CD4-positive, alpha-beta T cell treated with Interleukin-4 for 4 hours (primary cell): Measurements from ENCODE around the gene PA2G4.

Experiments
- DNase-seq: peaks from one replicate; pipeline ENCODE4 v3.0.0-alpha.2; 2020

The PA2G4 gene

DNA sequence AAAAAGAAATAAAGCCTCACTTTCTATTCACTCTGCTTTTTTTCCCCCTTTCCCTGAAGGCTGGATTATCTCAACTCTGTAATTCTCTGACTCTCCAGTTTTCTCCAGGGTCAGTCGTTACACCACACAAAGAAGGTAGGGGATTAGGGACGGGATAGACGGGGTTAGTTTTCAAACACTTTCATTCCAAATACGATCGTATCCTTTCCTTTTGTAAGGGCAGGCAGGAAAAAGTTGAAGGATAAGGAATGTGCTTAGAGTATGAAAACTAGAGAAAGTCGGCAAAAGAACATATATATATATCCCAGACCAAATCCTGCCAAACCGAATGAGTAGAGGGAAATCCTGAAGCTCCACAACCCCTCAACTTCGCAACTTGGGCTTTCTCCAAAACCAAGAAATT lies 23.1 kb downstream of the PA2G4 start:
- DNase-seq, result no peak

DNA sequence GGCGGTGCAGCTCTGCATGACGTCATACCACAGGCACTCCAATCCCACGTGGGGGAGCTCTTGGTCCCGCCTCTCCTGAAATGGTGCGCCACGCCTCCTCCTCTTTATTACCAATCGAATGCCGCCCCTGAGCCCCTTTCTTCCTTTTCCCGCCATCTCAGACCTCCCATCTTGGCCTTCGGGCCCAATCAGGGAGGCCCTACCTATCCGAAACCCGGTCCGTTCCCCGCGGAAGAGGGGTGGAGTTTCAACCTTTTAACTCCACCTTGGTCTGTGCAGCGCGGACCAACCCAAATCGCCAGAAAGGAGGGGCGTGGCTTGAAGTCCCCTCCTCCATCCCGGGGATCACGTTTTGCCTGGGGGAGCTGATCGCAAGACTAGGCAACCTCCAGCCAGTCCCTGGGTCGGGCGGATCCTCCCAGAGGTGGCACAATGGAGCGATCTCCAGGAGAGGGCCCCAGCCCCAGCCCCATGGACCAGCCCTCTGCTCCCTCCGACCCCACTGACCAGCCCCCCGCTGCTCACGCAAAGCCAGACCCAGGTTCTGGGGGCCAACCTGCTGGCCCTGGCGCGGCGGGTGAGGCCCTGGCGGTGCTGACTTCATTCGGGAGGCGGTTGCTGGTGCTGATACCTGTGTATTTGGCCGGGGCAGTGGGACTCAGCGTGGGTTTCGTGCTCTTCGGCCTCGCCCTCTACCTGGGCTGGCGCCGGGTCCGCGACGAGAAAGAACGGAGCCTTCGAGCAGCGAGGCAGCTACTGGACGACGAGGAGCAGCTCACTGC lies 23.7 kb downstream of the PA2G4 start, which contains the start of gene ESYT1:
Gene ESYT1 (plus strand): TSS at position 380 of the 782 bp plus-strand sequence. CDS start 53 bp downstream, at position 433.
- peak; percentile 100 for DNase-seq

DNA sequence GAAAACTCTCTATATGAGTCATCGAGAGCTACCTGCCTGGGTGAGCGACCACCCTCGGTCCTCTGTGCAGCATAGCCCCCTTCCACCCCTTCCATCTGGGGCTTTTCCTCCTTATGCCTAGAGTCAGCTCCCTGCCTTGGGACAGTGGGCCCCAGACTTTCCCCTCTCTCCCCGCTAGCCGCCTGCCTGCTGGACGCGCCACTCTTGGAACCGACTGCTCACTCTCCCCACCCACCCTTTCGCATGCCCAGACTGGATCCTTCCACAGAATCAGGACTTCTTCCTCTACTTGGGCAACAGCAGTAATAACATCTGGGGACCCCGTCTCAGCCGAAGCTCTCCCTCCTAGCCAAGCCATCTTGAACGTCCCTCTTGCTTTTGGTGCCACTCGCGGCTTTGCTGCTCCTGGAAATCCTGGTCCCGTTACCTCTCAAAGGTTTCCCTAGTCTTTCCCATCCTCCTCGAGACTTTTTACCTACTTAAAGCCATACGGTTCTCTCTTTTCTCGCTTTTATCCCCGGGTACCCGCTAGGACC lies 24.4 kb downstream of the PA2G4 start:
- DNase-seq, result peak; percentile 33

DNA sequence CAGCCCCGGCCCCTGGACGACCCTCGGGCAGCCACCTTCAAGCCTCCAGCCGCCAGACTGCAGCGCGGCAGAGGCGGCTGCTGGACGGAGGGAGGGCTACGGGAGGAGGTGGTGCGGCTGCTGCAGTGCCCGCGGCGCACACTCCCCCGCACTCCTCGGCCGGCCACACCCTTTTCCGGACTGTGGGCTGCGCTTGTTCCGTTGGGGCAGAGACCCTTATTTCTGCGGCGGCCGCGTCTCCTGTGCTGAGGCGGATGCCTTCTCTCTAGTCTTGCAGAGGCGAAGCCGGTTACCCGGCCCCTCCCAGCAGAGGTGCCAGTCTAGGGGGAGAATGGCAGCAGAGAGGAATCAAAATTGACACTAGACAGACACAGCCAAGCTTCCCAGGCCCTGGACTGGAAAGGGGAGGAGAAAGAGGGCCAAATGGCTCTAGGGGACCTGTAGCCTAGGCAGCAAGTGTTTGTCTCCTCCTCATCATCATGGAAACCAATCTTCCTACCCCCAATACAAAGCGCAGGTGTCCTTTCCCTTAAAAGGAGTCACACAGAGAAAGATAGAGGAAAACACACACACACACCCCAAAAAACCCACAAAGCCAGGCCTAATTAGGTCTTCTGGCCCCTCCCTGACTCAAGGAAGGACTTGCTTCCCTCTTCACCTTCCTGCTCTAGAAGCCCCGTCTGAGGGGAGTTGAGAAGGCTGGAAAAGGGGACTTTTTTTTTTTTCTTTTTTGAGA lies 25.0 kb downstream of the PA2G4 start:
- peak; percentile 85 for DNase-seq

DNA sequence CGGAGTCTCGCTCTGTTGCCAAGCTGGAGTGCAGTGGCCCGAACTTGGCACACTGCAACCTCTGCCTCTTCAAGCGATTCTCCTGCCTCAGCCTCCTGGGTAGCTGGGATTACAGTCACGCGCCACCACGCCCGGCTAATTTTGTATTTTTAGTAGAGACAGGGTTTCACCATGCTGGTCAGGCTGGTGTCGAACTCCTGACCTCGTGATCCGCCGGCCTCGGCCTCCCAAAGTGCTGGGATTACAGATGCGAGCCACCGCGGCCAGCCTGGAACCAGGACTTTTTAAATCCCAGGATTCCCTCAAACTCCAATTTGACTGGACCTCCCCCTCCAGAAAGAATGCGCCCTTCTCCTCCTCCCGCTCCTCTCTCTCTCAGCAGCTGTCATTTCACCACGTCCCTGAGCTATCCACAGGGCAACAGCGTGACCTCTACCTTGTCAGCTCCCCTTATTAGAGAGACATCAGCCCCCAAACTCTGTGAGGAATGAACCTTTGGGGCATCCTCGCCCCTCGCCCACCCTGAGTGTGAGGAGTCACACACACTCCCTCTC lies 25.7 kb downstream of the PA2G4 start:
- DNase-seq, result no peak

DNA sequence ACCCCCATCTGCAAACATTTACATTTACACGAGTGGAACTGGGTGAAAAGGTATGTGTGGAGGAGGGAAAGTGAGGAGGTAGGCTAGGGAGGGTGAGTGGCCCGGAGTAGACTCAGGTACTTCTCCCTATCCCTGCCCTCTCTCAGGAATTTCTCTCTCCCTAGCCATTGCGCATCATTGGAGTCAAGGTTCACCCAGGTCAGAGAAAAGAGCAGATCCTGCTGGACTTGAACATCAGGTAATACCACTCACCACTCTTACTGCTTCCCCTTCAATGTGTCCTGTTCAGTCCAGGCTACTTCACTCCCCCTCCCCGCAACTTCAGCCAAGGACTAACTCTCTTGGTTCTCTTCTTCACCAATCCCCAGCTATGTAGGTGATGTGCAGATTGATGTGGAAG lies 26.5 kb downstream of the PA2G4 start:
- DNase-seq, result no peak

DNA sequence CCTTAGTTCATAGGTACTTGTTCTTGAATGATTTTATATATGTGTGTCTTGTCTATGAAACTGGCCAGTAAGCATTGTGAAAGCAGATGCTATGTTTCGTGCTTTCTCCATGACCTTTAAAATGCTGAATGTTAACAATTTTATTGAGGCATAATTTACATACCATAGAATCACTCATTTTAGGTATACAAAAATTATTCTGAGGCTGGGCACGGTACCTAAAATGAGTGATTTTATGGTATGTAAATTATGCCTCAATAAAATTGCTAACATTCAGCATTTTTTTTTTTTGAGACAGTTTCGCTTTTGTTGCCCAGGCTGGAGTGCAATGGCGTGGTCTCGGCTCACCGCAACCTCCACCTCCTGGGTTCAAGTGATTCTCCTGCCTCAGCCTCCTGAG lies 30.5 kb downstream of the PA2G4 start:
- no peak for DNase-seq

DNA sequence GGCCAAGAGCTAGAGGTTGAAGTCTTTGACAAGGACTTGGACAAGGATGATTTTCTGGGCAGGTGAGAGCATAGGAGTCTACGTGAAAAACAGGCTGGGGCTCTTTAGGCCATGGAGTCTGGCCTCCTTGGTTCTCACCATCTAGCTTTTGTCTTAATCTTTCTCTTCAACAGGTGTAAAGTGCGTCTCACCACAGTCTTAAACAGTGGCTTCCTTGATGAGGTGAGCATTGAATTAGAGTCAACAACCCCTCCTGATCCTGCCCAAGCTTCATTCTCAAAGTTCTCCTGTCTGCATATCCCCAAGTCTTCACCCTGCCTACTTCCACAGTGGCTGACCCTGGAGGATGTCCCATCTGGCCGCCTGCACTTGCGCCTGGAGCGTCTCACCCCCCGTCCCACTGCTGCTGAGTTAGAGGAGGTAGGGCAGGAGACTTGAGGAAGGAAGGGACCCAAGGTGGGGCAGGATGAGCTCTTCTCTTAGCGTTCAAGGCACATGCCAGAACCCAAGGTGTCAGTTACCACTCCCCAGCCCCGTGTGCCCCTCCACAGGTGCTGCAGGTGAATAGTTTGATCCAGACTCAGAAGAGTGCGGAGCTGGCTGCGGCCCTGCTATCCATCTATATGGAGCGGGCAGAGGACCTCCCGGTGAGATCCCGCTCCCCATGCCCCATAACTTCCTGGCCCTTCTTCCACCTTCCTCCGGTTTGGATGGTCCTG lies 33.7 kb downstream of the PA2G4 start:
- DNase-seq, result no peak

DNA sequence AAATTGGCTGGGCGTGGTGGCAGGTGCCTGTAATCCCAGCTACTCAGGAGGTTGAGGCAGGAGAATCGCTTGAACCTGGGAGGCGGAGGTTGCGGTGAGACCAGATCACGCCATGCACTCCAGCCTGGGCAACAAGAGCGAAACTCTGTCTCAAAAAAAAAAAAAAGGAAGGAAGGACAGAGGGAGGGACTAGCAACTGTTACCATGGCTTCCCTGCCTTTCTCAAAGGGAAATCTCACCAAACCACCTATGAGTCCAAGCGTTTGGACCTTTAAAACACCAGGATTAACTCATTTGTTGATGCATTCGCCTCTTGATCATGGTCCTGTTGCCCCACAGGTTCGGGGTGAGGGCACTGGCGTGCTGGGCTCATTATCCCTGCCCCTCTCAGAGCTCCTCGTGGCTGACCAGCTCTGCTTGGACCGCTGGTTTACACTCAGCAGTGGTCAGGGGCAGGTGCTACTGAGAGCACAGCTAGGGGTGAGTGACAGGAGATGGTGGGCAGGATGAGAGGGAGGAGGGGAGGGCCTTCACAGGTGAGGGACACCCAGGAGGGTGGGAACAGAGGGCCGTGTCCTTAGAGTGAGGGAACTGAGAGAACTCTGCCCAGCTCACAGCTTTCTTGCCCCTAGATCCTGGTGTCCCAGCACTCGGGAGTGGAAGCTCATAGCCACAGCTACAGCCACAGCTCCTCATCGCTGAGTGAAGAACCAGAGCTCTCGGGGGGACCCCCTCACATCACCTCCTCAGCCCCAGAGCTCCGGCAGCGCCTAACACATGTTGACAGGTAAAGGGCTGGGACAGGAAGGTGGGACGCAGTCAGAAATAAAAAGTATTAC lies 37.8 kb downstream of the PA2G4 start:
- no peak for DNase-seq

DNA sequence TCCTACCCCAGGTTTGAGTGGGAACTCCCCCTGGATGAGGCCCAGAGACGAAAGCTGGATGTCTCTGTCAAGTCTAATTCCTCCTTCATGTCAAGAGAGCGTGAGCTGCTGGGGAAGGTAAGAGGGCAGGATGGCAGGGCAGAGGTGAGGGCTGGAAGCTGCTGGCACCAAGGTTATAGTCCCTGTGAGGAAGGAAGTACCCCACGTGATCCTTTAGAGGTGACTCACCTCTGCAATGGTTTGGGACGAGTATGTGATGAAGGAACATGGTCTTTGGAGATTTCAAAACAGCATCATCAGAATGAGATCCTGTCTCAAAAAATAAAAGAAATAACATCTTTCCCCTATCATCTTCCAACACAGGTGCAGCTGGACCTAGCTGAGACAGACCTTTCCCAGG lies 38.9 kb downstream of the PA2G4 start:
- DNase-seq, result peak; percentile 44

DNA sequence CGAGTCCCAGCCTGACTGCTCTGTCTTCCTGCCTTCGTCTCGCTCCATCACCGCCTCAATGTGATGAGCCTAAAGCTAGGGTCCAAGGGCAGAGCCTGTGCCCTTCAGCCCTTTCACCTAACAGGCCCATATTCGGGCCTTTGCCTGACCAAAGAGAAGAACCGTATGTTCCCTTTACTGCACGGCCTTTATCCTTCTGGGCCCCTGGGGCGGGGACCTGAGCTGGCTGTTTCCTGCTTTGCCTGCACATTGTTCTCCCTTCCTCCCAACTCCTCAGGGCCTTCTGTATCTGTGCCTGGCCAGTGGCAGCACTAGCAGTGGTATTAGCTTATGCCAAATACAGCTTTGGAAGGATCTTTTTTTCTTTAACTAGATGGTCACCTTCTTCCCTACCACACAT lies 39.5 kb downstream of the PA2G4 start:
- no peak for DNase-seq

DNA sequence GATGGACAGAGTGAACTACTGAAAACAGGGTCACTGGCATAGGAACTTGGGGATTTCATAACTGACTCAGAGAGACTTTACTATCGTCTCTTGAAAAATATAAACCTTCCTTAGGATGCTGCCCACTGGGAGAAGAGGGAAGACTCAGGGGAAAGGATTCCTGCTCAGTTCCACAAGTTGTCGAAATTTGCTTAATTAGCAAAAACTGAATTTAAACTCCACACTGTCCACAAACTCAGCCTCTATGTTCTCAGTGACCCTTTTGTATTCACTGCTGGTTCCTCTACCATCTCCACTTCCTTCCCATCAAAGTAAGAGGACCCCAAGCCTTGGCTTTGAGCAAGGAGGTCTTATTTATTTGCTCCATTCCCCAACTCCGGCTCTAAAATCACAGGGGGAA lies 40.9 kb downstream of the PA2G4 start:
- no peak for DNase-seq

DNA sequence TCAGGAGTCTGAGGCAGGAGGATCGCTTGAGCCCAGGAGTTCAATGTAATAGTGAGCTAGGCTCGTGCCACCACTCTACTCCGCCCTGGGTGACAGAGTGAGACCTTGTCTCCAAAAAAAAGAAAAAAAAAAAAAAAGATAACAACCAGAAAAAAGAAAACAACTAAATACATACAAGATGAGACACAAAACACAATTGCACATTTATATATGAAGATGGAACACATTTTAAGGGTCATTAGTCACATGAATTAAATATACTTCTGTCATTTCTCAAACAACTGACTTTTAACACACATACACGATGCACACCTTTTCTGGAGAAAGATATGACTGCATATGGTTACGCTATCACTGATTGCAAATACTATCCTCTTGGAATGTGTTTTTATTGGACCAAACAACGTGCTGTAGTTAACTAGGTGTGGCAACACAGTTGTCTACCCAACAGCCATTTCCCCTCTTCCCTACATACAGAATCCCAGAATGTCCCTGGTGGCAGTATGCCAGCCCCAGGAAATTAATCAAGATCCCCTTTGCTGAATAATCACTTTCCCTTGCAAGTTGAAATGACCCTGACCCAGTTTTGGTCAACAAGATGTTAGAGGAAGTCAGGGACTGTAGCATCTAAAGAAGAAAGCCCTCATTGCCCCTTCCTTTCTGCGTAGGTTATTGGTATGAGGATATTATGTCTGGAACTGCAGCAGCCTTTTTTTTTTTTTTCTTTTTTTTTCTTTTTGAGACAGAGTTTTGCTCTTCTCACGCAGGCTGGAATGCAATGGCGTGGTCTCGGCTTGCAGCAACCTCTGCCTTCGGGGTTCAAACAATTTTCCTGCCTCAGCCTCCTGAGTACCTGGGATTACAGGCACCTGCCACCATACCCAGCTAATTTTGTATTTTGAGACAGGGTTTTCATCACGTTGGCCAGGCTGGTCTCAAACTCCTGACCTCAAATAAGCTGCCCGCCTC lies 42.4 kb downstream of the PA2G4 start:
- no peak for DNase-seq

DNA sequence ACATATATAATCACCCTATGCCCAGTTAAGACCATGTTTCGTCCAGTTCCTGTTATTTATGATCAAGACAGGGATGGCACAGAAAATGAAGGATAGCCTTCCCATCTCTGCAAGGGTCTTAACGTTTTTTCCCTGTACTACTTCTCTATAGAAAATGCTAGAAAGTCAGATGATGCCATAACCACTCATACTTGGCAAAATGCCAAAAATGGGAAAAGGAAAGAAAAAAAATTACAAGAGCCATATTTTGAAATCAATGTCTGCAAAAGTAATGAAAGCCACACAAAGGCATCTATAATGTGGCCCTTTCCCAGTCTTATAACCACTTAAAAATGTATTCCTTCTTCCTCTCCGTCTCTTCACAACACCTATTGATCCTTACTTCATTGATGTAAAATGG lies 46.2 kb downstream of the PA2G4 start:
- no peak for DNase-seq

DNA sequence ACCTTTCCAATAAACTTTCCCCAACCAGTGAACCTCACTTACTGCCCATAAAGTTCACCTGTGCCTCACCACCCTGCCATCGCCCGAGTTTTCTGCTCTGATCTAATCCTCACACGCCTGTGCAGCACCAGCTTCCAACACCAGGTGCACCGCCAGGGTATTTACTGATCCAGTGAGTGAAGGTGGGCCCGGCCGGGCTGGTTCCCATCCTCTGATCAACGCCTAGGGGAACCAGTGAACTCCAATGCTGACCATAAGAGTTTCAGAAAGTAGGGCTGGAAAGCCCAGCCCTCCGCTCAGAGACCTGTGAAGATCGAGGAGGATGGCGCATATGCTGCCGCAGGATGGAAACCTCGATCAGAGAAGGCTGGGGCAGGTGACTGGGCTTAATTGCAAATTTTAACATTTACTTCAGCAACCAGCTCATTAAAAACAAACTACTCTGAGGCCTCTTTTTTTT lies 47.3 kb downstream of the PA2G4 start:
- peak; percentile 66 for DNase-seq

DNA sequence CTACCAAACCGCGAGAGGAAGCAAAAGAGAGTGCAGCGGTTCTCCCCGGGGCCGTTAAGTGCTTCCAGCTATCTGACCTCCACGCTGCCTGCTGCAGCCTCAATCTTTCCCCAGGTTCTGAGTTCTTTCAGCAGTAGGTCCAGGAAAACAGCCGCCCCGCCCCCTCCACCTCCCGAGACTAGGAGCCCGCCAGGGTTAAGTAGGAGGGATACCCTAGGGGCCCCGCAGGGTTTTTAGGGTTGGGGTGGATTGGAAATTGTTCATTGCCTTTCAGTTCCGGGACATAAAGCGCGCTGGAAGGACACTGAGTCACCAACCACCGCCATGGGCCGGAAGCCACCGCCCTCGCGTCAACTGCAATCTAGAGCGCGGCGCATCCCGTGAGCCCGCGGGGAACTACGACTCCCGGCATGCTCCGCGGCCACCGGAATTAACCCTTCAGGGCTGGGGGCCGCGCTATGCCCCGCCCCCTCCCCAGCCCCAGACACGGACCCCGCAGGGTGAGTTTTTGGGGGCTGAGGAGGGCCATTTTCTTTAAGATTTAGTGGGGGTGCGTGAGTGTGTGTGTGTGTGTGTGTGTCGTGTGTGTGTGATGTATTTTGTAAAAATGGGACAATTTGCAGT lies 47.9 kb downstream of the PA2G4 start, which contains the start of gene MYL6B:
Gene MYL6B (plus strand): TSS at position 456 of the 624 bp plus-strand sequence. CDS start 1,332 bp downstream, outside the sequence.
- DNase-seq, result peak; percentile 92

DNA sequence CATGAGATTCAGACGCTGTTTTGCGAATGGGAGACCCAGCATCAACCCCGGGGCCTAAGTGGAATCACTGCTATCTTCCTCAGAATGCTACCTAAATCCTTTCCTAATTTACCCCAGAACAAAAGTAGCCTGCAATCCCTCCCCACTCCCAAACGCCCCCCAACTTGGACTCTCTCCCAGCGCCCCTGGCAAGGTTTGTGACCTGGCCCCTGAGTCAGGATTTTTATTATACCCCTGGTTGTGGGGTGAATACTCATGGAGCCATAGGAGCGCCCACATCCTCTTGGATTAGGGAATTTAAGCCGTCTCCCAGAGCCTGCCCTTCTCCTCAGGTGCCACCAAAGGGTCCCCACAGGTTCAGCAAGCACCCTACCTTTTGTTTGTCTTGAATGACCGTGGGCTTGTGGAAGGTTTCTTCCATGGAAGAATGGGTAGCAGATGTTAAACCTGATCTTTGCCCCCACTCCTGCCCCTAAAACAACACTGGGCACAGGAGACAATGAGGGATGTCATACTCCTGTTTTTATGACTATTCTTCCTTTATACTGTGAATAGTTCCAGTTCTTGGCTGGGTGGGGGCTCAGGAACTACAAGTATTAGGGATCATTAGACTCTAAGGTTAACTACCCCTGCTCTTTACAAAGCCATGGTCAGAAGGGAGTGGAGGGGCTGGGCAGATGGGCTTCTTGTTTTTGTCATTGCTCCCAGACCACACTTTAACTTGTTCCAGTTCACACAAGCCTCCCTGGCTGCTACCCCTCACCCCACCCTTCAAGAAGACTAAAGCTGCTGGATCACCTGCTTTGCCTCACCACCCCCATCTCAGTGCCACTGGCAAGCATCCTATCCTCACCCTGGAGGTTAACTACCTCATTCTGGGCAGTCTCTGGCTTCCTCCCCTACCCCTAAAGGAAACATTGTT lies 48.7 kb downstream of the PA2G4 start:
- no peak for DNase-seq

DNA sequence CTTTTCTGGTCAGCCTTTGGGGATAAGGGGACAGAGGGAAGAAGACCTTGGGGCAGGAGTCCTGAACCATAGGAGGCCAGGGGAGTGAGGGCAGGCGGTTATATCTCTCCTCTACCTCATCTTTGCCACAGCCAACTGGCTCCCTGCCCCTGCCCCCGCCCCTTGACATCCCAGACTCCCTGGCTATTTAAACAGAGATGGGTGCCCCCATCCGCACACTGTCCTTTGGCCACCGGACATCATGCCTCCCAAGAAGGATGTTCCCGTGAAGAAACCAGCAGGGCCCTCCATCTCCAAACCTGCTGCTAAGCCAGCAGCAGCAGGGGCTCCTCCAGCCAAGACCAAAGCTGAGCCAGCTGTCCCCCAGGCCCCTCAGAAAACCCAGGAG lies 49.3 kb downstream of the PA2G4 start:
- DNase-seq, result no peak

DNA sequence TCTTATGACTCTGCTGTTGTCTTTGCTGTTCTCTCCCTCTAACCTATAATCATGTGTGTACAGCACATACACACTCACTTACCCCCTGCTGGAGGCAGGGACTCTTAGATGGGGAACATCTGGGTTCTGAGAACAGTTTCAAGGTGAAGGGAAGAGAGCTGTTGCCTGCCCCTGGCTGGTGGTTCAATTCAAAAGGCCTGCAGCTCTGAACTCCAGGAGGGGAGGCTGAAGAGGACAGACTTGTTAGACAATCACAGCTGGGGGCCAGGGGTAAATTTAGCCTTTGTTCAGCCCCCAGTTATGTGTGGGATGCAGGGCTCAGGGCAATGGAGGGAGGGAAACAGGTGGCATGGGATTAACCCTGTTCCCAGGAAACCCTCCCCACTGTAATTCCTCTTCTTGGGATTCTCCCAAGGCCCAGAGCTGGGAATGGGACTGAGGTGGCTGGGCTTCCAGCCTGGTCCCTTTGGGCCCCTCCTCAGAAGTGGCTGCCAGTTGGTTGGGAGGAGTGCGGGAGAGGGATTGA lies 50.0 kb downstream of the PA2G4 start:
- no peak for DNase-seq
